Right kidney (tissue), 1 donor: ENCODE measurements around the gene RNF215.
A peak's percentile ranks its signal among the peaks of the same experiment; 100 is the strongest.
"Not testable (repeated sequence)": the region's sequence is repeated elsewhere in the genome, so short reads cannot be mapped to it uniquely, and the experiment has no call there.

ENCODE experiments used
- DNase-seq: peaks from one replicate; pipeline ENCODE4 v3.0.0-alpha.2; 2016

RNF215 gene

GRCh38 chr22:30362651-30363281, 24.4 kb downstream of the RNF215 start:
- no peak for DNase-seq

DNA sequence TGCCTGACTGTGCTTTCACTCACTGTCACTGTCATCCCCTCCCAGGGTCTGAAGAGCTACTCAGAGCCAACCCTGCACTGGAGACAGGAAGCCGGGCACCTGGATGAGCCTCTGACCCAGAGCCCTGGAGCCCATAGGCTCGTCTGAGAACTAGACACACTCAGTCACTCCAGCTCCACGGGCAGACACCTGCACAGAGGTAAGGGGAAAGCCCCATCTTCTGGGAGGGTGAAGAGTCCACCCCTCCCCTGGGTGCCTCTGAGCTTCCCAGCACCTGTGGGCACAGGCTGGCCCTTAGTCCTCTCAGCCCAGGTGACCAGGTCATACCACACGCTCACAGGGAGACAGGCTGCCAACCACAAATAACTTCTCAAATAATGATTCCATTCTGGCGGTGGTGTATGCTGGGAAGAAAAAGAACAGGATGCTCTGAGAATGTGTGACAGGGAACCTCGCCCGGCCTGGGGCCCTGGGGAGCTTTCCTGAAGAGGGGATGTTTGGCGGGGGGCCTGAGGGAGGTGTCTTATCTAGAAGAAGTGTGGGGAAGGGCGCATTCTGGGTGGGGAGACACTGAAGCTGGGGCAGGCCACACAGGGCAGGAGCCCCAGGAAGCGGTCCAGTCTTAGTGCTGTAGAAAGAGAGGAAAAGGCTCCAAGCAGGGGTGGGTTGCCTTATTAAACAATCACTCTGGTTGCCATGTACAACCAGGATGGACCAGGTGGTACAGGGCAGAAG, 25.1 kb downstream of the RNF215 start:
- DNase-seq = no peak

- DNase-seq = no peak
Observed at GRCh38 chr22:30358541-30358940, 28.7 kb downstream of the RNF215 start.

DNA sequence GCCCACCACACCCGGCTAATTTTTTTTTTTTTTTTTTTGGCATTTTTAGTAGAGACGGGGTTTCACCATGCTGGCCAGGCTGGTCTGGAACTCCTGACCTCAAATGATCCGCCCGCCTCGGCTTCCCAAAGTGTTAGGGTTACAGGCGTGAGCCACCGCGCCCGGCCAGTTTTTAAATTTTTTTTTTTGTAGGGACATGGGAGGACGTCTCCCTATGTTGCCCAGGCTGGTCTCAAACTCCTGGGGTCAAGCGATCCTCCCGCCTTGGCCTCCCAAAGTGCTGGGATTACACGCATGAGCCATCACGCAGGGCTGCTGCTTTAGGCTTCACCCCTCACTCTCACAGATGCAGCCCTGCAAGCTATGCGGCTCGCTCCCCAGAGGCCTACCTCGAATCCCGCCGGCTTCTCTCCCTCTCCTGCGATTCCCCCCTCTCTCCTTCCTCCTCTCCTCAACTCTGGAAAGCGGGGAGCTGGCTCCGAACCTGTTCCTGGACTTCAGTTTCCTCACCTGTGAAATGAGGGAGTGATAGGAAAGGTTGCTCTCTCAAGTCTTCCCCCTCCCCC, 29.5 kb downstream of the RNF215 start:
- no peak for DNase-seq

GRCh38 chr22:30357236-30357570, 30.0 kb downstream of the RNF215 start:
- DNase-seq = no peak

DNA sequence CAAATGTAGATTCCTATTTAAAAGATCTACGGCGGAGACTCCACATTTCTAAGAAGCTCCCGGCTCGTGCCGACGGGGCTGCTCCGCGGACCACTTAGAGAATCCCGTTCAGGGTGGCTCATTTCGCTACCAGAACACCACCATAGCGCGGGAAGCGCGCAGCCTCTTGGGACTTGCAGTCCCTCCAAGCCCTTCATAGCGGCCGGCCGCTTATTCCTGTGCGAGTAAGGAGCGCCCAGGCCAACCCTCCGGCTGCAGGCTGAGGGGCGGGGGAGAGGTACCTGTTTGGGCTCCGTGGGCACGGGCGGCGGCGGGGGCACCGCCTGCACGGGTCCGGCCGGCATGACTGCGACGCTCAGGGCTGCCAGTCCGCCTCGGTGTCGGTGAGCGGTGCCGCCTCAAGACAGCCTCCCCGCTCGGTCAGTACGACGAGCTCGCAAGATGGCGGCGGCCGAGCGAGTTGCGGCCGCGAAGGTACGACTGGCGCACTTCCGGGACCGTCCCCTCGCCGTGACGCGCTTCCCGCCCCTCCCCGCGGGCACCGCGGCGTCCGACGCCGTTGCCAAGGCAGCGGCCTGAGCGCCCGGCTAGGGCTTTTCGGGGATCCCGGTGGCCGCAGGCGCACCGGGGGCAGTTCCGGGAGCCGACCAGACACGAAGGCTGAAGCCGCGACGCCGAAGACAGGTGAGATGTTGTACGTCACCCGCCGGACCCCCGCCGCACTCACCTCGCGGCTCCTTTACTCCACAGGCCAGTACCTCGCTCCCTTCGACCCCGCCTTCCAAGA, 30.6 kb downstream of the RNF215 start, which contains the start of the genes CCDC157 and SF3A1:
Gene CCDC157, plus strand, starts transcription at position 559 of the 787 bp plus-strand sequence. CDS start 8,994 bp downstream, outside the sequence.
Gene SF3A1, minus strand, starts transcription at position 446 of the 787 bp plus-strand sequence. Its CDS starts 102 bp downstream, at position 344.
- peak; percentile 99 for DNase-seq

- no peak for DNase-seq
Observed at GRCh38 chr22:30354644-30355043, 32.6 kb downstream of the RNF215 start.

GRCh38 chr22:30351226-30351625, 36.0 kb downstream of the RNF215 start:
- DNase-seq = no peak

DNA sequence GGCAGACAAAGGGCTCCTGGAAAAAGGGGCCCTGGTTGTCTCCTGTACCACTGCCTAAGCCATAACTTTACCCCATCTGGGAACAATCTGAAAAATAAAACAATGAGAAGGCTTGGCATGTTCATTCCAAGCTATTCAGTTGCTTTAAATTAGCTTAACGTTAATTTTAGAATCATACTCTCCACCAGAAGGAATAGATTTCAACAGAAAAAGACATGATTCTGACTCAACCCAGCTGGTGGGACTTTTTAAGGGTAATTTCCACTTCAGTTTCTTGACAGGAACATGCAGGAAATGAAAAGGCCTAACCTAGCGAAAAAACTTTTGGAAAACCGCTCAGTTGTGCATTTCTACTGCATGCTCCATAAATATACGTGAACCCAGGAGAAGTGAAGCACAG, 38.4 kb downstream of the RNF215 start:
- no peak for DNase-seq

DNA sequence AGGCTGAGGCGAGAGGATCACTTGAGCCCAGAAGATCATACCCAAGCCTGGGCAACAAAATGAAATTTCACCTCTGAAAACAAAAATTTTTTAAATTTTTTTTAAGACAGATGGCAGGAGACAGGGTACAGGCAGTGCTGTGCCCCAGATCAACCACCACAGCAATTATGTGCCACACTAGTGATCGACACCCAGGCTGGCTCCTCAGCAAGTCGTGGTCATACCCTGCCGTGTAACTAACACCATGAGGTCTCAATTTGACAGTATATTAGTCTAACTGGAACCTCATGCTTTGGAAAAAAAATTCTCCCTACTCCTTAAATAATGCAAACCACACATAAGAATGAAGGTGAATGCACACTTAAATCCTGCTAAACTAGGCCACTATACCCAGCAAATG, 38.8 kb downstream of the RNF215 start:
- DNase-seq = no peak

DNA sequence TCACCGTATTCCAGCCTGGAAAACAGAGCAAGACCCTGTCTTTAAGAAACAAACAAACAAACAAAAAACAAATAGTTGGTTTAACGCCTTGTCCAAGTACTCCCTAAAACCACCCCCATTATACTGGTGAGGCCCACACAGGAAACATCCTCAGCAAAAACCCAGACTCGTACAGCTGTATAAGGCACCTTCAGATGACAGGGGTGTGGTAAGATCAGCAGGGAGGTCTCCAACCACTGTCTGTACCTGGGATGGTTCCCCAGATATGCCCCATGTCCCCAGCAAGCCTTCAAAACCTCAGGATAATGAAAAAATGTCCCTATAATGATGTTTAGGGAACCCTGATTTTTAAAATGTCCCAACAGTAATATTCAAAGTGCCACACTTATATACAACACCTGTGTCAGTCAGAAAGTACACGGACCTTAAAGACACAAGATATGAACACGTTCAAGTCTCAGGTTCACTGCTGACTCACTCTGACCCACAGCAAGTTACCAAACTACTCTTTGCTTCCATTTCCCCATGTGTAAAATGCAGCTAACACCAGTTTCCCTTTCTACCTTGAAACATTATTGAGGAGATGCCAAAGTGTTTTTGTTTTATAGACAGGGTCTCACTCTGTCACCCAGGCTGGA, 39.8 kb downstream of the RNF215 start:
- DNase-seq = no peak

DNA sequence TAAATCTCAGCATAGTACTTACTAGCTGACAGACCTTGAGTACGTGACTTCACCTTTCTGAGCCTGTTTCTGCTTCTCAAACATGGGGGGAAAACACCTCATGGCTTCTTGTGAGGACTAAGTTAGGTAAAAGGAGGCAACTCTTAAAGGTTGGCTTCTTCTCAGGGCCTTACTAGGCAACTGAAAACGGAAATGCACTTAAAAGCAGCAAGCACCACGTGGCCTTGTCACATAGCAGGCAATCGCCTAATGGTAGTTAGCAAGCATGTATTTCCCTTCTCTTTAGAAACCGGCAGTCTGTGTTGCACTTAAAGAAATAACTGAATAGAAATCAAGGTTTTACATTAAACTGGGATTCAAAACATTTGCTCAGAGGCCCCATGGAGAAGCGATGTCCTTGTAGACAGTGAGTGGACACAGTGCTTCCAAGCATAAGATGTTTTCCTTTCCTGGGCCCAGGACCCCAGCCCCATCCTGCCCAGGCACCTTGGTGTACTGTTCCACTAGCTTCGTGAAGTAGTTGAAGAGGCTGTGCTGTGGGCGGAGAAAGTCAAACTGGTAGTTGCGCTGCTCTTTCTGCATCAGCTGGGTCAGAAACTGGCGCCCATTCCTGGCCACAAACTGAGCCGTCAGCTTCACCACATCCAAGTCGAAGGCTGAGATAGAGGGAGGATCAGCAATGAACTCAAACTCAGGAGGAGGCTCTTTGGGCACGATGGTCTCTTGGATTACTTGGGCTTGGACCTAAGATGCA, 42.6 kb downstream of the RNF215 start:
- no peak for DNase-seq

DNA sequence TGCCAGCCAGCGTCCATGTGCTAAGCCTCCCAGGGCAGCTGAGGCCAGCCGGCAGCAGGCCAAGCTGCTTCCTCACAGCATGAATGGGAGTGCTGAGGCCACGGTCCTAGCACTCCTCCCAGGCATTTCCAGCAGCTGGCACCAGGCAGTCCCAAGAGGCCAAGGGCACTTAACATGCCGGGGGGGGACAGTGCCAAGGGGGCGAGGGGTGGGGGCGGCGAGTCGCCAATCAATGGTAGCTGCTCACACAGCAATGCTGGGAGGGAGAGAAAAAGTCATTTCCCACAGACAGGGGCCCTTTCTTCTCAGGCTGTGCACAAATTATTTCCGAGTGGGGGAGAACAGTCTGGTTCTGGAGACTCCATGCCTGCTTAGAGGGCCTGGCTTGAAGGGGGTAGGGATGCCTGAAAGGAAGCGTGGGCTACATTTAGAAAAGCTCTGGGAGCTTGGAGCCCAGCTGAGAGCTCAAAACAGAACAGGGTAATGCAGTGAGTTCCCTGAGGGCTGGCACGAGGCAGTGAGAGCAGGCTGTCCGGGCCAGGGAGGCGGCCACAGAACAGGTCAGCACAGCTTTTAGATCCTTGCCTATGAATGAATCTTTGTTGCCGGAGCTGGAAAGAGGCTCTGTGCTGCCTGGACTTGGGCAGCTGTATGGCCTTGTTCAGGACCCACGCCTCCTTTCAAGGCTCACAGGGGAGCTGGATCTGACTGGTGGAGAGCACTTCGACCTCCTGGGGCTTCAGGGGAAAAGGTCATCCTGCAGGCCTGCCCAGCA, 46.1 kb downstream of the RNF215 start:
- no peak for DNase-seq

DNA sequence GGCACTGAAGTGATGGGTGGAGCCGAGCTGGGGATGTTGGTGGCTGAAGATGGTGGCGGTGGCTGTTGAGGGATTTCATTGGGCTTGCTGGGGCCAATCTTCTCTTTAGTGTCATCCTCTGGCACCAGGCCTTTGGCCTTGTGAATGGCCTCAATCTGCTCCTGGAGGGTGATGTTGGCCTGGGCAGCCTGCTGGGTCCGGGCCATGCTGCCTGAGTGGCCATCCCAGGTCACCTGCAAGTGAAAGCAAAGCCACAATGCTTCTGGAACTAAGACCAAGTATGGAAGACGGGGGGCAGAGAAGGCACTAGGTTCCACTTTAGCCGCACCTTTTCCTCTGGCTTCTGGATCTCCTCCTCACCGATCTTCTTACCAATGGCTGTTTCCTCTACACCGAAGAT, 48.4 kb downstream of the RNF215 start:
- no peak for DNase-seq

DNA sequence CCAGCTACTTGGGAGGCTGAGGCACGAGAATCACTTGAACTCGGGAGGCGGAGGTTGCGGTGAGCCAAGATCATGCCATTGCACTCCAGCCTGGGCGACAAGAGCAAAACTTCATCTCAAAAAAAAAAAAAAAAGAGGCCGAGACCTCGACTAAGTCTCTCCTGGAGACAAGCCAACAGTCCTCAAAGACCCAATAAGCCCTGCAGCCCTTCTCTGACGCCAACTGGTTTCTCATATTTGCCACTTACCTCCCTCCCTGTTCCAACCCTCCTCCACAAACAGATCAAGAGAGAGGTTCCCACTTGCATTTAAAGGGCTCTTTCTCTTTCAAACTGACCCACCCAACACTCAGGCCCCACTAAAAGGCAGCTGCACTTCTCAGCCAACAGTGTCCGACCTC, 48.9 kb downstream of the RNF215 start:
- DNase-seq = not testable (repeated sequence)

DNA sequence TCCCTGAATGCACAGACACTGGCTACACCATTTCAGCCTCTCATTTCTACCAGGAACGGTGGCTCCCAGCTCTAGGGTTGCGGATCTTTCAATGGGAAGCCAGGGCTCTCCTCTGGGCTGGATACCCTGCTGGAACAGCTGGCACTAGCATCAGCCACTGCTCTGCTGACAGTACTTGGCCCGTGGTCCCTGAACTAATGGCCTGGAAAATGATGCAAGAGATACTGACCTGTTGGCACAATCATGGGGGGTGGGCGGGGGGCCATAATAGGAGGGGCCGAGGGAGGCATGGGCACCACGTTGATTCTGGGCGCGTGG, 49.8 kb downstream of the RNF215 start:
- no peak for DNase-seq

DNA sequence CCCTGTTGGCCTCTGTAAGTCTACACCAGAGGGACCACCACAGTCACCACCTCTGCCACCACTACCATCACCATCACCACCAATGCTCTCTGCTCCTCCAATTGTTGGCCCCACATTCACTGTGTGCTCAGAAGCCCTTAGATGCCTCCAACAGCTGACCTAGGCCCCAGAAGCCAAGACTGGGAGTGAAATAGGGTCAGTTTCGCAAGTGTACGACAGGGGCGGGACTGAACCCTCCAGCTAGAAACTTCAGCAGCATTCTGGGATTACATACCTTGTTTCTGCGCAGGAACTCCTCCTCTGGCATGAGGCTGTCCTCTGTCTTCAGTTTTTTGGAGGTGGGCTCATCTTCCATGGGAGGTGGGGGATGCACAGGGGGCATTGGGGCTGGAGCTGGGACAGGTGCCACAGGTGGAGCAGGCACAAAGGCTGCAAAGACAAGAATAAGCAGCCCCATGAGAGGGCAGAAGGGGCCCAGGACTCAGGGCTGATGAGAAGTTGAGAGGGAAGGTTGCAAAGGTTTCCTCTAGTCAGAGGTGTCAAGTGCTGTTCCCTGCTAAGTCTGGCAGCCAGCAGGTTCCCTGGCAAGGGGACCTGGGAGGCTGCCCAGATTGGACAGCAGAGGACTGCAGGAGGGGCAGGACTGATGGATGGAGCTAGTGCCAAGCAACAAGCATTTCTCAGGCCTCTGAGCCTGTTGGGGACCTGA, 50.3 kb downstream of the RNF215 start:
- no peak for DNase-seq

- DNase-seq = no peak
Observed at GRCh38 chr22:30335236-30335635, 52.0 kb downstream of the RNF215 start.

- no peak for DNase-seq
Observed at GRCh38 chr22:30334646-30335045, 52.6 kb downstream of the RNF215 start.

GRCh38 chr22:30333707-30334087, 53.5 kb downstream of the RNF215 start:
- DNase-seq = no peak
